ENCODE data around the gene DUOXA2.

DNA sequence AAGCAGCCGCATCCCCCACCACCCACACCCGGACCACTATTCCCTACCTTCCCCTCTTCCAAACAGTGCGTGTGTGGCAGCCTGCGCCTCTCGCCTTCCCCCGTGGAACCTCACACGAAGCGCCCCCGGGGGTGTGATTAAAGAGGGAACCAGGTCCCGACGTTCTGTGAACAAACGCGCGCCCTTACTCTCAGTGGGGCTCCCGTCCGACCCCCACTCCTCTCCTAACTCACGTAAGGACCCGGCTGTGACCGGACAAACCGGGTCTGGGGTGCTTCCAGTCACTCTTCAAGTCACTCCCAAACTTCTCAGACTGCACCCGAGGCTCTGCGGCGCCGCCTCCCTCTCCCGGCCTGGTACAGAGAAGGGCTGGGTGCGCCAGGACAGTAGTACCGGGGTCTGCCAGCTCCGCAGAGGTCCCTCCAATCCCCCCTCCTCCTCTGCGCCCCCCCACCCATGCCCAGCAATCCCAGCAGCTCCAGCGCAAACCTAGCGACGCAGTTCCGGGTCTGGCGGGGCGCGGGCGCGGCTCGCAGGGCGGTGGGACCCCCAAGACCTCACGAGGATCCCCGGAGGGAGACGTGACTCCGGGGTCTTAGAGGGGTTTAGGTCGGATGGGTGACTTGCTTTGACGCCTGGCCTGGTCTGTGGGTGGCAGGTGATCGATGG, 15.0 kb downstream of the DUOXA2 start:
- TF ChIP-seq, protein P1, sequence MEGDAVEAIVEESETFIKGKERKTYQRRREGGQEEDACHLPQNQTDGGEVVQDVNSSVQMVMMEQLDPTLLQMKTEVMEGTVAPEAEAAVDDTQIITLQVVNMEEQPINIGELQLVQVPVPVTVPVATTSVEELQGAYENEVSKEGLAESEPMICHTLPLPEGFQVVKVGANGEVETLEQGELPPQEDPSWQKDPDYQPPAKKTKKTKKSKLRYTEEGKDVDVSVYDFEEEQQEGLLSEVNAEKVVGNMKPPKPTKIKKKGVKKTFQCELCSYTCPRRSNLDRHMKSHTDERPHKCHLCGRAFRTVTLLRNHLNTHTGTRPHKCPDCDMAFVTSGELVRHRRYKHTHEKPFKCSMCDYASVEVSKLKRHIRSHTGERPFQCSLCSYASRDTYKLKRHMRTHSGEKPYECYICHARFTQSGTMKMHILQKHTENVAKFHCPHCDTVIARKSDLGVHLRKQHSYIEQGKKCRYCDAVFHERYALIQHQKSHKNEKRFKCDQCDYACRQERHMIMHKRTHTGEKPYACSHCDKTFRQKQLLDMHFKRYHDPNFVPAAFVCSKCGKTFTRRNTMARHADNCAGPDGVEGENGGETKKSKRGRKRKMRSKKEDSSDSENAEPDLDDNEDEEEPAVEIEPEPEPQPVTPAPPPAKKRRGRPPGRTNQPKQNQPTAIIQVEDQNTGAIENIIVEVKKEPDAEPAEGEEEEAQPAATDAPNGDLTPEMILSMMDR (conservative IDR thresholded peaks at IDR 0.05; ENCODE audit: low read depth, low read length) = no peak
- TF ChIP-seq EZH2 (IDR thresholded peaks at IDR 0.05; ENCODE audit: low read length, unreplicated experiment) = no peak
- TF ChIP-seq EZH2phosphoT487 (IDR thresholded peaks at IDR 0.05; ENCODE audit: borderline replicate concordance, low read length) = no peak

All from PC-3 (cell line).